DND-41 (cell line): ENCODE measurements around the gene CLMP.

Experiments used
- ATAC-seq: fragments of 200-7000 bp; cut with Tn5 transposase; 3 replicates; pipeline ENCODE4 v1.9.1; 2021; ENCODE audit warnings: low read depth; ENCODE audit not compliant: insufficient read depth
- DNase-seq: peaks from one replicate; pipeline ENCODE4 v3.0.0-alpha.2; 2020
- H2AFZ ChIP-seq: 2 replicates; pipeline ENCODE4 v1.6.0; 2012; ENCODE audit warnings: low read depth, low read length
- H3K27ac ChIP-seq: 2 replicates; pipeline ENCODE4 v1.5.1; 2012; ENCODE audit warnings: low read length, inconsistent platforms
- H3K27me3 ChIP-seq: fragments of 200-600 bp; sonication (generic); 2 replicates; pipeline ENCODE4 v1.6.0; 2012; ENCODE audit warnings: low read length, mild to moderate bottlenecking, inconsistent platforms; ENCODE audit not compliant: insufficient read depth, poor library complexity
- H3K36me3 ChIP-seq: 2 replicates; pipeline ENCODE4 v1.5.1; 2012; ENCODE audit warnings: low read length, inconsistent platforms; ENCODE audit not compliant: insufficient read depth
- H3K4me1 ChIP-seq: 2 replicates; pipeline ENCODE4 v1.5.1; 2012; ENCODE audit warnings: mild to moderate bottlenecking, low read length; ENCODE audit not compliant: insufficient read depth
- H3K4me2 ChIP-seq: 2 replicates; pipeline ENCODE4 v1.6.0; 2012; ENCODE audit warnings: mild to moderate bottlenecking, moderate library complexity, low read length, inconsistent platforms; ENCODE audit not compliant: insufficient read depth
- H3K4me3 ChIP-seq, 2 experiments: fragments of 200-600 bp in 1 of 2; shearing (Covaris generic) in 1 of 2; 2 replicates each; pipeline ENCODE4 v1.5.1; 2012 to 2016; ENCODE audit warnings: inconsistent platforms in 2 of 2, low read length in 2 of 2, mild to moderate bottlenecking in 2 of 2, low read depth in 1 of 2, moderate library complexity in 1 of 2
- H3K79me2 ChIP-seq: 2 replicates; pipeline ENCODE4 v1.6.0; 2012; ENCODE audit warnings: low read length, inconsistent platforms; ENCODE audit not compliant: insufficient read depth
- H3K9ac ChIP-seq: 2 replicates; pipeline ENCODE4 v1.6.0; 2012; ENCODE audit warnings: low read depth, mild to moderate bottlenecking, inconsistent platforms, low read length, moderate library complexity
- H3K9me3 ChIP-seq: 2 replicates; pipeline ENCODE4 v1.5.1; 2012; ENCODE audit warnings: low read length, moderate library complexity, mild to moderate bottlenecking, inconsistent platforms; ENCODE audit not compliant: insufficient read depth, severe bottlenecking
- H4K20me1 ChIP-seq: 2 replicates; pipeline ENCODE4 v1.6.0; 2012; ENCODE audit warnings: low read length; ENCODE audit not compliant: insufficient read depth
- EZH2 ChIP-seq: IDR thresholded peaks from 3 replicates; pipeline ENCODE4 v1.6.1; 2012; ENCODE audit warnings: borderline replicate concordance, low read depth, mild to moderate bottlenecking, moderate library complexity, low read length, inconsistent platforms; ENCODE audit not compliant: severe bottlenecking
- TF ChIP-seq, protein P1 (sequence below): IDR thresholded peaks from 2 replicates; pipeline ENCODE4 v1.5.1; 2012; ENCODE audit warnings: borderline replicate concordance, low read length, moderate library complexity, mild to moderate bottlenecking; ENCODE audit not compliant: poor library complexity, severe bottlenecking; ENCODE audit errors: extremely low read depth

CLMP gene

DNA sequence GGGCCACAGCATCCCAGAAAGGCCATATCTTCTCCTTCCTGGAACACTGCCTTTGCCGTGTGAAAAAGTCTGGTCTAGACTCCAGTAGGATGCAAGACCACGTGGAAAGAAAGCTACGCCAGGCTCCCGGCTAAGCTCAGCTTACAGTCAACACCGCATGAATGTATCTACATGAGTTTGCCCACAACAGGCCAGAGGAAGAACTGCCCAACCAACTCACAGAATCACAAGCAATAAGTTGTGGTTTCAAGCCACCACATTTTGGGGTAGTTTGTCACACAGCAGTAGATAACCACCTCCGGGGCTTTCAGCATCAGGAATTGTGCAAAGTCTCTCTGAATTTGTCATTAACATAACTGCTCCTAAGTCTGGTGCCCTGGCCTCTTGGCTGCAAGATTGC is 160.5 kb downstream of the CLMP start:
- H3K27me3 ChIP-seq: no peaks in the 10 kb centered on the region
- no peak for ATAC-seq
- H3K9ac ChIP-seq: no peak overlapping the region

DNA sequence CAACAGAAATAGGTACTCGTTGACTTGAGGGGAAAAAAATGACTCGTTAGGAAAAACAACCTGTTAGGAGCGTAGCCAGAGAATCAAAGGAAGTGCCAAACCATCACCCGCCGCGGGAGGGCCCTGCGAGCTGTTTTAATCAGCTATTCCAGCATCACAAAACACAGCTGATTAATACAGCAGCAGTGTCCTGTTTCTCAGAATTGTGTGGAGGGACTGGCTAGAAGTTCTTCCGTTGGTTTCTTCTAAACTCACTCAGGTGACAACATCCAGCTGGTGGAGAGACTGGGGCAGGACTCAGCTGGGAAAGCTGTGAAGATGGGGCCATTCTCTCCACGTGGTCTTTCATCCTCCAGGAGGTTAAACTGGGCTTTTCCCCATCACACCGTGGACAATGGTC is 161.2 kb downstream of the CLMP start:
- no peaks in the 10 kb centered on the region for H3K4me1 ChIP-seq
- H3K9me3 ChIP-seq: no peaks in the 10 kb centered on the region
- no peak overlapping the region for H3K4me2 ChIP-seq
- no peaks in the 10 kb centered on the region for H3K79me2 ChIP-seq
- H4K20me1 ChIP-seq: no peaks in the 10 kb centered on the region
- H3K36me3 ChIP-seq: no peaks in the 10 kb centered on the region
- DNase-seq: no peak
- peak; percentile 55; the same call in 2 of the 3 replicates for ATAC-seq
- no peaks in the 10 kb centered on the region for H3K27me3 ChIP-seq
- no peak overlapping the region for H3K4me3 ChIP-seq
- no peak overlapping the region for H3K9ac ChIP-seq
- no peak overlapping the region for H2AFZ ChIP-seq
- no peak for TF ChIP-seq EZH2
- TF ChIP-seq, protein P1, sequence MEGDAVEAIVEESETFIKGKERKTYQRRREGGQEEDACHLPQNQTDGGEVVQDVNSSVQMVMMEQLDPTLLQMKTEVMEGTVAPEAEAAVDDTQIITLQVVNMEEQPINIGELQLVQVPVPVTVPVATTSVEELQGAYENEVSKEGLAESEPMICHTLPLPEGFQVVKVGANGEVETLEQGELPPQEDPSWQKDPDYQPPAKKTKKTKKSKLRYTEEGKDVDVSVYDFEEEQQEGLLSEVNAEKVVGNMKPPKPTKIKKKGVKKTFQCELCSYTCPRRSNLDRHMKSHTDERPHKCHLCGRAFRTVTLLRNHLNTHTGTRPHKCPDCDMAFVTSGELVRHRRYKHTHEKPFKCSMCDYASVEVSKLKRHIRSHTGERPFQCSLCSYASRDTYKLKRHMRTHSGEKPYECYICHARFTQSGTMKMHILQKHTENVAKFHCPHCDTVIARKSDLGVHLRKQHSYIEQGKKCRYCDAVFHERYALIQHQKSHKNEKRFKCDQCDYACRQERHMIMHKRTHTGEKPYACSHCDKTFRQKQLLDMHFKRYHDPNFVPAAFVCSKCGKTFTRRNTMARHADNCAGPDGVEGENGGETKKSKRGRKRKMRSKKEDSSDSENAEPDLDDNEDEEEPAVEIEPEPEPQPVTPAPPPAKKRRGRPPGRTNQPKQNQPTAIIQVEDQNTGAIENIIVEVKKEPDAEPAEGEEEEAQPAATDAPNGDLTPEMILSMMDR: peak; percentile 37
- no peak overlapping the region for H3K27ac ChIP-seq

More for the DNA sequence above, 160.5 kb downstream of the CLMP start:
- H3K27ac ChIP-seq: no peak overlapping the region
- no peaks in the 10 kb centered on the region for H3K79me2 ChIP-seq
- no peaks in the 10 kb centered on the region for H3K4me1 ChIP-seq
- H4K20me1 ChIP-seq: no peaks in the 10 kb centered on the region
- no peak for DNase-seq
- no peak overlapping the region for H3K4me3 ChIP-seq
- no peaks in the 10 kb centered on the region for H3K9me3 ChIP-seq
- H3K4me2 ChIP-seq: no peak overlapping the region
- TF ChIP-seq EZH2: no peak
- TF ChIP-seq, protein P1: no peak
- no peak overlapping the region for H2AFZ ChIP-seq
- no peaks in the 10 kb centered on the region for H3K36me3 ChIP-seq

DNA sequence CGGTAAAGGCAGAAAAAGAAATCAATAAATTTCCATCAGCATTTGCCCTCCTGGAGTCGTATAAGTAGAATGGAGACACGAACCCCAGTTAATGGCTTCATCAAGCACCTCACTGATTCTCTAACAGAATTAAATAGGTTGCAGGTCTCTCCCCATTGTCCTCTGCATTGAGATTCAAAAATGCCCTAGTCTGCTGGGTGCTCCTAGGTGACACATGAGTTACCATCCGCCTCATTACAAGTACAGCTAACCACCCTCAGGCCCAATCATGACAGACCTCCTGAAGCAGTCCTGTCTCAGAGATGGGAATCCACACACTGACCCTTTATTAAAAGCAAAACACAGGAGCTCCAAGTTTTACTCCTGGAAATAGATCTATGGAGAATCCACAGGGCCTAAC is 164.5 kb downstream of the CLMP start:
- Histone ChIP-seq H3K4me1 (no peaks in the 10 kb centered on the region), H3K9ac (no peak overlapping the region), H4K20me1 (no peaks in the 10 kb centered on the region), H3K79me2 (no peaks in the 10 kb centered on the region), H3K4me3 (no peak overlapping the region), H3K9me3 (no peaks in the 10 kb centered on the region), H3K4me2 (no peak overlapping the region), H3K27ac (no peak overlapping the region), H3K27me3 (peaks cover 4% of the 10 kb centered on the region), H3K36me3 (no peaks in the 10 kb centered on the region), H2AFZ (no peak overlapping the region)
- ATAC-seq (no peak), DNase-seq (no peak)
- TF ChIP-seq EZH2: no peak
- TF ChIP-seq, protein P1: no peak

DNA sequence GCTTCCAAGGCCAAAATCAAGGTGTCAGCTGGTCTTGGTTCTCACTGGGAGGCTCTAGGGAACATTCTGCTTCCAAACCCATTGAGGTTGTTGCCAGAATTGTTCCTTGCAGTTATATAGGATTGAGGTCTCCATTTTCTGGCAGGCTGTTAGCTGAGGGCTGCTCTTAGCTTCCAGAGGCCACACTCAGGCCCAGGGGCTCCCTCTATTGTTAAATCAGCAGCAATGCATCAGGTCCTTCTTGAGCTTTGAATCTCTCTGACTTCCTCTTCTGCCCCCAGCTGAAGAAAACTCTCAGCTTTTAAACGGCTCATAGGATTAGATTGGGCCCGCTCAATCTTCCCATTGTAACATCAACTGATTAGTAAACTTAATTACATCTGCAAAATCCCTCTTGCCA is 174.1 kb downstream of the CLMP start:
- Histone ChIP-seq H3K9ac (no peak overlapping the region), H3K27me3 (peaks cover 14% of the 10 kb centered on the region), H3K4me3 (no peak overlapping the region), H3K27ac (no peak overlapping the region), H3K79me2 (no peaks in the 10 kb centered on the region), H3K4me1 (no peaks in the 10 kb centered on the region), H3K9me3 (no peaks in the 10 kb centered on the region), H4K20me1 (no peaks in the 10 kb centered on the region), H3K4me2 (no peak overlapping the region), H2AFZ (no peak overlapping the region), H3K36me3 (no peaks in the 10 kb centered on the region)
- ATAC-seq (peak; percentile 83), DNase-seq (peak; percentile 32)
- TF ChIP-seq, protein P1: peak; percentile 70
- no peak for TF ChIP-seq EZH2
